Cardiac muscle cell (in vitro differentiated cells and primary cell): Measurements from ENCODE around the gene TBC1D9B. TPM values are rescaled to one million over a fixed set of nuclear protein-coding genes. Genes with fewer than 3 reads are reported as not detected.

Experiments
- DNase-seq, 2 donors: peaks; one replicate each; pipeline versions ENCODE4 v3.0.0 to v3.0.0-alpha.2; 2010 to 2017; ENCODE audit warnings: low read depth in 1 of 2, low spot score in 1 of 2
- H3K27ac ChIP-seq: fragments of 200-600 bp; sonication (generic); 2 replicates; pipeline ENCODE4 v1.5.1; 2016
- H3K27me3 ChIP-seq: fragments of 200-600 bp; sonication (generic); 2 replicates; pipeline ENCODE4 v1.6.0; 2016; ENCODE audit warnings: control low read depth
- H3K36me3 ChIP-seq: fragments of 200-600 bp; sonication (generic); 2 replicates; pipeline ENCODE4 v1.5.1; 2016; ENCODE audit warnings: control low read depth
- H3K4me1 ChIP-seq: fragments of 200-600 bp; sonication (generic); 2 replicates; pipeline ENCODE4 v1.8.1; 2017; ENCODE audit warnings: low read depth, mild to moderate bottlenecking, mixed run types
- H3K4me3 ChIP-seq: fragments of 200-600 bp; sonication (generic); 2 replicates; pipeline ENCODE4 v1.5.1; 2016; ENCODE audit warnings: mild to moderate bottlenecking
- H3K9me3 ChIP-seq: fragments of 200-600 bp; sonication (generic); 2 replicates; pipeline ENCODE4 v1.5.1; 2017; ENCODE audit warnings: low read depth, mild to moderate bottlenecking, control low read depth
- polyA plus RNA-seq: library from polyadenylated mRNA; unstranded; fragments of >200 nt; fragmentation: Nextera tagmentation; extraction: Ambion mirVana; gene quantifications from 2 replicates; pipeline ENCODE4 v1.2.1, GENCODE V29; 2016
- total RNA-seq: library from RNA; depleted of rRNA; stranded (reverse); fragments of >200 nt; gene quantifications from 2 replicates; pipeline ENCODE4 v1.2.3, GENCODE V29; 2016
- TF ChIP-seq, protein P1 (sequence below): IDR thresholded peaks from 2 replicates; pipeline ENCODE4 v1.5.1; 2012; ENCODE audit warnings: low read depth, mild to moderate bottlenecking, low read length

Gene TBC1D9B
- total and polyA plus RNA-seq, 2 experiments from 2014 or later = 63.6 to 113 TPM

DNA sequence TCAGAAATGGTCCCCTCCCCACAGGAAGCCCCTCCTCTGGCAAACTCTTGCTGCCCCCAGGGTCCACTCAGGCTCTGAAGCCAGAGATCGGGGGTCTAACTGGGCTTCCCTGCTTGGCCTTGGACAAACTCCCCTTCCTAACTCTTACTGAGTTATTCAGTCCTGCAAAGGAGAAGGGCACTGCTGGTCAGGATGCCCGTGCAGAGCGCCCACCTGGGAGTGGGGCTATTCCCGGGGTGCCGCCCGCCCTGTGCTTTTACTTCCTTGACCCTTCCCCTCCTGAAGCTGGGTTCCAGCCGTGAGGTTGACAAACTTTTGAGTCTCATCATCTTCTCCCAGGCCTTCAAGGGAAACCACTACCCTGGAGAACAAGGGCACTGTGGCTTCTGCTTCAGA is 4.9 kb downstream of the TBC1D9B start:
- Histone ChIP-seq H3K9me3 (no peaks in the 10 kb centered on the region), H3K36me3 (peaks cover 10% of the 10 kb centered on the region), H3K27ac (no peak overlapping the region), H3K27me3 (no peaks in the 10 kb centered on the region), H3K4me1 (peaks cover 7% of the 10 kb centered on the region), H3K4me3 (no peak overlapping the region)
- DNase-seq = no peak
- TF ChIP-seq, protein P1, sequence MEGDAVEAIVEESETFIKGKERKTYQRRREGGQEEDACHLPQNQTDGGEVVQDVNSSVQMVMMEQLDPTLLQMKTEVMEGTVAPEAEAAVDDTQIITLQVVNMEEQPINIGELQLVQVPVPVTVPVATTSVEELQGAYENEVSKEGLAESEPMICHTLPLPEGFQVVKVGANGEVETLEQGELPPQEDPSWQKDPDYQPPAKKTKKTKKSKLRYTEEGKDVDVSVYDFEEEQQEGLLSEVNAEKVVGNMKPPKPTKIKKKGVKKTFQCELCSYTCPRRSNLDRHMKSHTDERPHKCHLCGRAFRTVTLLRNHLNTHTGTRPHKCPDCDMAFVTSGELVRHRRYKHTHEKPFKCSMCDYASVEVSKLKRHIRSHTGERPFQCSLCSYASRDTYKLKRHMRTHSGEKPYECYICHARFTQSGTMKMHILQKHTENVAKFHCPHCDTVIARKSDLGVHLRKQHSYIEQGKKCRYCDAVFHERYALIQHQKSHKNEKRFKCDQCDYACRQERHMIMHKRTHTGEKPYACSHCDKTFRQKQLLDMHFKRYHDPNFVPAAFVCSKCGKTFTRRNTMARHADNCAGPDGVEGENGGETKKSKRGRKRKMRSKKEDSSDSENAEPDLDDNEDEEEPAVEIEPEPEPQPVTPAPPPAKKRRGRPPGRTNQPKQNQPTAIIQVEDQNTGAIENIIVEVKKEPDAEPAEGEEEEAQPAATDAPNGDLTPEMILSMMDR = no peak

- TF ChIP-seq, protein P1 = no peak
- no peak for DNase-seq
- no peaks in the 10 kb centered on the region for H3K27me3 ChIP-seq
- H3K4me3 ChIP-seq = no peak overlapping the region
- H3K27ac ChIP-seq = no peak overlapping the region
- H3K9me3 ChIP-seq = no peaks in the 10 kb centered on the region
- peaks cover 7% of the 10 kb centered on the region for H3K4me1 ChIP-seq
- peaks cover 14% of the 10 kb centered on the region for H3K36me3 ChIP-seq
These were observed 5.6 kb downstream of the TBC1D9B start for GRCh38 chr5:179901915-179902762.

DNA sequence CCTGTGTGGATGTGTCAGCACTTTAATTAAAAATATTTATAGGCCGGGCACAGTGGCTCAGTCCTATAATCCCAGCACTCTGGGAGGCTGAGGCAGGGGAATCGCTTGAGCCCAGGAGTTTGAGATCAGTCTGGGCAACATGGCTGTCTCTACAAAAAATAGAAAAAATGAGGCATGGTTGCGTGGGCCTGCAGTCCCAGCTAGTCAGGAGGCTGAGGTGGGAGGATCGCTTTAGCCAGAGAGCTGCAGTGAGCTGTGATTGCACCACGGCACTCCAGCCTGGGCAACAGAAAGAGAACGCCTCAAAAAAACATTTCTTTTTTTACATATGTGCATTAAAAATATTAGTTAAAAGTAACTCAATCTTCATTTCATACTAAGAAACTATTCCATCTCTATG is 6.2 kb downstream of the TBC1D9B start:
- no peaks in the 10 kb centered on the region for H3K27me3 ChIP-seq
- peaks cover 2% of the 10 kb centered on the region for H3K4me1 ChIP-seq
- TF ChIP-seq, protein P1 = no peak
- no peak overlapping the region for H3K4me3 ChIP-seq
- H3K36me3 ChIP-seq = peaks cover 17% of the 10 kb centered on the region
- H3K9me3 ChIP-seq = no peaks in the 10 kb centered on the region
- DNase-seq = no peak
- no peak overlapping the region for H3K27ac ChIP-seq

DNA sequence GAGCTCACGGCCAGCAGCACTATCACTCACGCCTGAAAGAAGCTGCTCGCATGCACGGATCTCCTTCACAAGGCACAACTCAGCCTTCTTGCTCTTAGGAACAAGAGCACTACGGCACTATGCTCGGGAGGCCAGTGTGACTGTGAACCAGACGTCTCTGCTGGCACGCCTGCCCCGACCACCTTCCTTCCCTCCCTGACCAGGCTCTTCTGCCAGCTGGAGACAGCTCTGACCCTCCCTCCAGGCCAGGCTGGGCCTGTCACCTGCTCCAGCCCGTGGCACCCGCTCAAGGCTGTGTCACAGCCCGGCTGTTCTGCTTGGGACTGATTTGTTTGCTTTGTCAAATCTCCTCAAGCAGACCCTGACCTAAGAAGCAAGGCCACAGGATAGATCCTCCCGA is 7.0 kb downstream of the TBC1D9B start:
- H3K27me3 ChIP-seq = no peaks in the 10 kb centered on the region
- H3K4me1 ChIP-seq = no peaks in the 10 kb centered on the region
- DNase-seq = no peak
- TF ChIP-seq, protein P1 = no peak
- peaks cover 17% of the 10 kb centered on the region for H3K36me3 ChIP-seq
- H3K4me3 ChIP-seq = no peak overlapping the region
- no peaks in the 10 kb centered on the region for H3K9me3 ChIP-seq
- no peak overlapping the region for H3K27ac ChIP-seq

GRCh38 chr5:179900206-179900605 is 7.5 kb downstream of the TBC1D9B start:
- Histone ChIP-seq H3K4me1 (no peaks in the 10 kb centered on the region), H3K27me3 (no peaks in the 10 kb centered on the region), H3K4me3 (no peak overlapping the region), H3K27ac (no peak overlapping the region), H3K9me3 (no peaks in the 10 kb centered on the region), H3K36me3 (peaks cover 17% of the 10 kb centered on the region)
- no peak for DNase-seq
- TF ChIP-seq, protein P1 = no peak
